HepG2 (cell line): ENCODE measurements around the gene ANKS1A. TPM values are rescaled to one million over a fixed set of nuclear protein-coding genes. Genes with fewer than 3 reads are reported as not detected.
A peak's percentile ranks its signal among the peaks of the same experiment; 100 is the strongest.

Experiments used
- ATAC-seq: fragments of 200-7000 bp; cut with Tn5 transposase; 3 replicates; pipeline ENCODE4 v1.9.1; 2020; ENCODE audit warnings: mild to moderate bottlenecking, moderate library complexity
- BruUV-seq: library from RNA; stranded (reverse); fragments of 400-500 nt; replicated peaks from 2 replicates; lab custom pipeline; 2021; lab: Mats Ljungman, UMichigan
- CTCF ChIA-PET: fragments of 300-600 bp; formaldehyde crosslinking; extraction: SDS; loops from one replicate; lab custom pipeline; 2021; ENCODE audit warnings: low total read pairs, inconsistent platforms, low intra/inter-chr PET ratio; lab: Yijun Ruan, JAX
- POLR2A ChIA-PET: fragments of 350-600 bp; sonication (Branson Sonifier 250); formaldehyde crosslinking; loops from one replicate; lab custom pipeline; 2020; ENCODE audit warnings: antibody characterized with exemption, inconsistent platforms; lab: Yijun Ruan, JAX
- DNase-seq: peaks from one replicate; pipeline ENCODE4 v3.0.0-alpha.2; 2015; ENCODE audit warnings: low spot score
- FAIRE-seq: peaks from 3 replicates; lab custom pipeline; 2011; peaks lifted over from hg19 to GRCh38; lab: Jason Lieb, UNC
- H2AFZ ChIP-seq: one replicate; pipeline ENCODE4 v1.6.1; 2011; ENCODE audit warnings: low read length, inconsistent platforms
- H3K27ac ChIP-seq: fragments of 300-600 bp; 3 replicates; pipeline ENCODE4 v1.8.0; 2011; ENCODE audit warnings: mixed run types, mild to moderate bottlenecking, mixed read lengths, low read length, inconsistent platforms; ENCODE audit not compliant: insufficient read depth; ENCODE audit errors: extremely low read length
- H3K27me3 ChIP-seq, 2 experiments: fragments of 200-600 bp in 1 of 2; 2 replicates in 1 of 2; 3 replicates in 1 of 2; pipeline versions ENCODE4 v1.6.0 to v1.8.0; 2011; ENCODE audit warnings: low read length in 2 of 2, mild to moderate bottlenecking in 2 of 2, moderate library complexity in 2 of 2, inconsistent platforms in 1 of 2; ENCODE audit not compliant: insufficient read depth in 2 of 2, control insufficient read depth in 1 of 2
- H3K36me3 ChIP-seq, 2 experiments: fragments of 200-600 bp in 1 of 2; replicated peaks in 1 of 2; 2 replicates in 1 of 2; 3 replicates in 1 of 2; pipeline versions ENCODE4 v1.5.1 to v1.8.0; 2011; ENCODE audit warnings: low read length in 2 of 2, inconsistent platforms in 1 of 2; ENCODE audit not compliant: insufficient read depth in 2 of 2, control insufficient read depth in 1 of 2
- H3K4me1 ChIP-seq: 2 replicates; pipeline ENCODE4 v1.5.1; 2012; ENCODE audit warnings: low read length, inconsistent platforms; ENCODE audit not compliant: insufficient read depth
- H3K4me2 ChIP-seq: 2 replicates; pipeline ENCODE4 v1.6.0; 2011; ENCODE audit warnings: low read depth, low read length, inconsistent platforms
- H3K4me3 ChIP-seq, 3 experiments: fragments of 200-600 bp in 1 of 3; sonication (generic), shearing (Covaris generic) in 1 of 3; replicated peaks in 1 of 3; 2 replicates each; pipeline ENCODE4 v1.5.1; 2011 to 2016; ENCODE audit warnings: low read length in 3 of 3, inconsistent platforms in 2 of 3, low read depth in 2 of 3, mild to moderate bottlenecking in 2 of 3, control low read depth in 1 of 3, mixed read lengths in 1 of 3; ENCODE audit not compliant: insufficient read depth in 1 of 3
- H3K79me2 ChIP-seq: one replicate; pipeline ENCODE4 v1.6.1; 2011; ENCODE audit warnings: low read length, inconsistent platforms; ENCODE audit not compliant: insufficient read depth
- H3K9ac ChIP-seq: 2 replicates; pipeline ENCODE4 v1.6.0; 2011; ENCODE audit warnings: mild to moderate bottlenecking, low read depth, low read length, inconsistent platforms; ENCODE audit not compliant: insufficient read depth
- H3K9me3 ChIP-seq: 2 replicates; pipeline ENCODE4 v1.5.1; 2012; ENCODE audit warnings: mild to moderate bottlenecking, low read length
- H4K20me1 ChIP-seq: 2 replicates; pipeline ENCODE4 v1.6.0; 2011; ENCODE audit warnings: inconsistent platforms, mild to moderate bottlenecking, low read length, moderate library complexity; ENCODE audit not compliant: insufficient read depth
- CHD2 ChIP-seq: IDR thresholded peaks from 2 replicates; pipeline ENCODE4 v1.6.1; 2011; ENCODE audit warnings: low read depth, low read length, improper control_type of control experiment
- HNF4A ChIP-seq: sonication (generic); formaldehyde crosslinking; IDR thresholded peaks from 2 replicates; pipeline ENCODE4 v1.4.0; 2020; ENCODE audit warnings: missing genetic modification reagents
- HNRNPLL ChIP-seq: fragments of 200-400 bp; formaldehyde crosslinking; IDR thresholded peaks from 2 replicates; pipeline ENCODE4 v1.6.1; 2017; ENCODE audit warnings: mild to moderate bottlenecking, low read depth, low read length; ENCODE audit not compliant: poor library complexity, severe bottlenecking
- HOXA9 ChIP-seq: sonication (generic); formaldehyde crosslinking; IDR thresholded peaks from 2 replicates; pipeline ENCODE4 v1.8.1; 2022; ENCODE audit warnings: missing genetic modification reagents, mild to moderate bottlenecking, moderate library complexity, borderline replicate concordance
- KLF12 ChIP-seq: sonication (generic); formaldehyde crosslinking; IDR thresholded peaks from 2 replicates; pipeline ENCODE4 v1.4.0; 2020; ENCODE audit warnings: missing genetic modification reagents, borderline replicate concordance
- LBX2 ChIP-seq: sonication (generic); formaldehyde crosslinking; IDR thresholded peaks from 2 replicates; pipeline ENCODE4 v1.5.0; 2020; ENCODE audit warnings: missing genetic modification reagents, mild to moderate bottlenecking, borderline replicate concordance
- LRRFIP1 ChIP-seq: sonication (generic); formaldehyde crosslinking; conservative IDR thresholded peaks from 2 replicates; pipeline ENCODE4 v1.4.0; 2020; ENCODE audit warnings: missing genetic modification reagents
- NCOA5 ChIP-seq: sonication (generic); formaldehyde crosslinking; IDR thresholded peaks from 2 replicates; pipeline ENCODE4 v1.4.0; 2020; ENCODE audit warnings: missing genetic modification reagents
- PCBP2 ChIP-seq: fragments of 200-400 bp; formaldehyde crosslinking; optimal IDR thresholded peaks from 2 replicates; pipeline ENCODE3; 2018; ENCODE audit warnings: low read length, low read depth; ENCODE audit not compliant: poor library complexity, severe bottlenecking
- RORA ChIP-seq: sonication (generic); formaldehyde crosslinking; IDR thresholded peaks from 2 replicates; pipeline ENCODE4 v1.5.0; 2020; ENCODE audit warnings: mild to moderate bottlenecking, missing genetic modification reagents, moderate library complexity
- SP140L ChIP-seq: sonication (generic); formaldehyde crosslinking; IDR thresholded peaks from 2 replicates; pipeline ENCODE4 v1.4.0; 2020; ENCODE audit warnings: missing genetic modification reagents, borderline replicate concordance
- ZBTB20 ChIP-seq: sonication (generic); formaldehyde crosslinking; IDR thresholded peaks from 2 replicates; pipeline ENCODE4 v1.8.1; 2023; ENCODE audit warnings: missing genetic modification reagents, low read depth, mild to moderate bottlenecking, borderline replicate concordance
- ZBTB38 ChIP-seq: sonication (generic); formaldehyde crosslinking; IDR thresholded peaks from 2 replicates; pipeline ENCODE4 v1.5.1; 2020; ENCODE audit warnings: mild to moderate bottlenecking, missing genetic modification reagents
- ZNF451 ChIP-seq: sonication (generic); formaldehyde crosslinking; IDR thresholded peaks from 2 replicates; pipeline ENCODE4 v1.5.0; 2020; ENCODE audit warnings: mild to moderate bottlenecking, missing genetic modification reagents
- ZNF557 ChIP-seq: sonication (generic); formaldehyde crosslinking; IDR thresholded peaks from 2 replicates; pipeline ENCODE4 v1.4.0; 2020; ENCODE audit warnings: missing genetic modification reagents
- ZNF597 ChIP-seq: sonication (generic); formaldehyde crosslinking; IDR thresholded peaks from 2 replicates; pipeline ENCODE4 v1.5.0; 2020; ENCODE audit warnings: missing genetic modification reagents
- ZNF770 ChIP-seq: sonication (generic); formaldehyde crosslinking; IDR thresholded peaks from 2 replicates; pipeline ENCODE4 v1.5.0; 2020; ENCODE audit warnings: mild to moderate bottlenecking, missing genetic modification reagents
- ZNF784 ChIP-seq: sonication (generic); formaldehyde crosslinking; IDR thresholded peaks from 2 replicates; pipeline ENCODE4 v1.5.1; 2020; ENCODE audit warnings: missing genetic modification reagents, mild to moderate bottlenecking, borderline replicate concordance
- WGBS: methylation state at CpG from one replicate; pipeline ENCODE4 v1.1.6; 2017; ENCODE audit warnings: low lambda C conversion rate; 5-methylcytosine and 5-hydroxymethylcytosine counted together
- in situ Hi-C: cut with HindIII; loops from 2 replicates; pipeline ENCODE4 v1.10.0; 2017; ENCODE audit warnings: low pct_unique_long_range_greater_than_20kb; ENCODE audit not compliant: extremely low pct_ligation_motif_present
- intact Hi-C: fragments of 100-400 bp; cut with micrococcal nuclease; formaldehyde crosslinking; loops from one replicate; pipeline ENCODE4 v1.10.0; 2022; ENCODE audit not compliant: unreplicated experiment
- polyA plus RNA-seq, 8 experiments: library from polyadenylated mRNA; depleted of rRNA in 3 of 8; stranded (reverse) in 7 of 8; unstranded in 1 of 8; fragments of >200 nt; fragmentation: Illumina TruSeq in 4 of 8; extraction: Trizol in 4 of 8; gene quantifications; 2 replicates each; pipeline versions ENCODE4 v1.2.1 to v1.2.3, GENCODE V29; 2011 to 2016; ENCODE audit warnings: low read depth in 4 of 8, missing spikeins in 1 of 8, mixed read lengths in 1 of 8; ENCODE audit not compliant: insufficient read depth in 1 of 8
- total RNA-seq, 5 experiments: library from RNA; depleted of rRNA; stranded (reverse); fragments of >200 nt; fragmentation: Illumina TruSeq; extraction: Trizol; gene quantifications; 2 replicates each; pipeline ENCODE4 v1.2.3, GENCODE V29; 2016; ENCODE audit warnings: low read depth in 1 of 5

ANKS1A gene
- total and polyA plus RNA-seq, 2 of the 13 experiments (the other 11 are each of a cell fraction or from before 2014, with no cell fraction given), result 7.2 to 15.1 TPM

- no peaks in the 10 kb centered on the region for H3K79me2 ChIP-seq
- H3K4me1 ChIP-seq, result peaks cover 13% of the 10 kb centered on the region
- no peaks in the 10 kb centered on the region for H4K20me1 ChIP-seq
- H3K4me2 ChIP-seq, result no peak overlapping the region
- no peak overlapping the region for H3K9ac ChIP-seq
- CTCF ChIA-PET, result no interaction called here
- ATAC-seq (no peak), DNase-seq (no peak), FAIRE-seq (no peak)
- WGBS, result 78% methylated on average over 10 of the region's 10 CpGs
- POLR2A ChIA-PET, result interaction anchor here (1.9 kb wide), 1 partner anchor 163 kb away, joined by 4 read pairs; the partner anchor contains the start of gene TAF11
- in situ Hi-C loops, result no loop called here
- no peak overlapping the region for H3K4me3 ChIP-seq
- H3K36me3 ChIP-seq, result peaks cover 7 to 25% of the 10 kb centered on the region in 2 experiments; a peak in 4 of 5 replicates
- no TSS peak for BruUV-seq
- no peaks in the 10 kb centered on the region for H3K27me3 ChIP-seq
- intact Hi-C loops, result no loop called here
- no peak overlapping the region for H2AFZ ChIP-seq
- H3K27ac ChIP-seq, result no peak overlapping the region
- H3K9me3 ChIP-seq, result no peaks in the 10 kb centered on the region
- TF ChIP-seq HOXA9 (CRISPR knock-in tag), result no peak
- TF ChIP-seq ZNF770 (CRISPR knock-in tag), result peak; percentile 48; the same call in 1 of the 2 replicates
- no peak for TF ChIP-seq RORA (CRISPR knock-in tag)
- TF ChIP-seq LBX2 (CRISPR knock-in tag), result no peak
- no peak for TF ChIP-seq ZNF597 (CRISPR knock-in tag)
- no peak for TF ChIP-seq ZNF451 (CRISPR knock-in tag)
- no peak for TF ChIP-seq ZNF784 (CRISPR knock-in tag)
- TF ChIP-seq LRRFIP1 (CRISPR knock-in tag), result no peak
- TF ChIP-seq KLF12, result no peak
- TF ChIP-seq PCBP2, result no peak
- TF ChIP-seq ZBTB38, result no peak
- TF ChIP-seq CHD2, result no peak
- no peak for TF ChIP-seq ZBTB20
- peak; percentile 47; the same call in 1 of the 2 replicates for TF ChIP-seq HNF4A (CRISPR knock-in tag)
- TF ChIP-seq HNRNPLL, result no peak
- no peak for TF ChIP-seq ZNF557 (CRISPR knock-in tag)
- TF ChIP-seq SP140L (CRISPR knock-in tag), result no peak
- TF ChIP-seq NCOA5 (CRISPR knock-in tag), result no peak
Observed at GRCh38 chr6:35050757-35051330, 161.8 kb downstream of the ANKS1A start.
